Naive B cell (primary cell): Measurements from ENCODE around the gene CAPG. TPM values are rescaled to one million over a fixed set of nuclear protein-coding genes. Genes with fewer than 3 reads are reported as not detected.
"Not testable (repeated sequence)": the region's sequence is repeated elsewhere in the genome, so short reads cannot be mapped to it uniquely, and the experiment has no call there.

ENCODE experiments used
- ATAC-seq, 2 donors: fragments of 150-1000 bp; cut with Tn5 transposase; 2 replicates each; pipeline ENCODE4 v1.10.0; 2021; ENCODE audit warnings: low read depth in 2 of 2, mild to moderate bottlenecking in 2 of 2, moderate library complexity in 2 of 2
- DNase-seq: peaks from one replicate; pipeline ENCODE4 v3.0.0; 2022
- H3K27ac Mint-ChIP-seq, 6 donors: one replicate each; pipeline ENCODE4 v1.8.0; 2020 to 2022; ENCODE audit warnings: mild to moderate bottlenecking in 6 of 6, mixed read lengths in 6 of 6, moderate library complexity in 5 of 6, inconsistent platforms in 2 of 6
- H3K27me3 Mint-ChIP-seq, 3 donors: one replicate each; pipeline ENCODE4 v1.8.0; 2021 to 2022; ENCODE audit warnings: mixed read lengths in 3 of 3, mild to moderate bottlenecking in 1 of 3
- H3K36me3 Mint-ChIP-seq, 2 donors: one replicate each; pipeline ENCODE4 v1.8.0; 2020 to 2022; ENCODE audit warnings: mixed read lengths in 2 of 2, inconsistent platforms in 1 of 2, mild to moderate bottlenecking in 1 of 2
- H3K4me1 Mint-ChIP-seq, 3 donors: one replicate each; pipeline ENCODE4 v1.8.0; 2020 to 2022; ENCODE audit warnings: mixed read lengths in 3 of 3, inconsistent platforms in 1 of 3, mild to moderate bottlenecking in 1 of 3, moderate library complexity in 1 of 3
- H3K4me3 Mint-ChIP-seq, 8 donors: one replicate each; pipeline ENCODE4 v1.8.0; 2020 to 2022; ENCODE audit warnings: mild to moderate bottlenecking in 8 of 8, mixed read lengths in 8 of 8, moderate library complexity in 8 of 8, inconsistent platforms in 2 of 8
- H3K9me3 Mint-ChIP-seq, 7 donors: one replicate each; pipeline ENCODE4 v1.8.0; 2020 to 2022; ENCODE audit warnings: mixed read lengths in 7 of 7, mild to moderate bottlenecking in 5 of 7, inconsistent platforms in 2 of 7, moderate library complexity in 1 of 7
- polyA plus RNA-seq, 6 donors: library from polyadenylated mRNA; unstranded; fragments of 300-500 nt; fragmentation: Illumina TruSeq; gene quantifications; one replicate each; pipeline ENCODE4 v1.2.3, GENCODE V29; 2021; ENCODE audit warnings: low read depth in 6 of 6

Gene CAPG
- polyA plus RNA-seq, 6 donors from 2014 or later = 114 to 414 (median 282) TPM

DNA sequence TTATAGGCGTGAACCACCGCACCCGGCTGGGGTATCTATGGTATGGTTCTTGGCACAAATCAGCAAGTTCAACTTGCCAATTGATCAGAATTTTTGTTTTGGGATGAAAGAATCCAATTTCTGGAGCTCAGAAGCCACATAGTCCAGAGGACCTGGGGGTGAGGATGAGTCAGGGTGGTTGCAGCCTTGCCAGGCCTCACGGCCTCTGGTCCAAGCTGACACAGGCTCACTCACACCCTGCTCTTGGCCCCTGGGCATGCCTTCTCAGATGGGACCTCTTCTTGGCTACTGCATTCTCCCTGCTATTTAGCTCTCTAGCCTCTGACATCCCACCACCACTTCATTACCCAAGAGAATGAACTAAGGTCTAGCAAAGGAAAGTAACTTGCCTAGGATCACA lies 16.3 kb downstream of the CAPG start:
- H3K4me3 Mint-ChIP-seq = peak overlapping the region in 2 of 8 donors; percentile 9
- H3K4me1 Mint-ChIP-seq = peaks cover 16 to 46% (median 41%) of the 10 kb centered on the region in 3 donors
- H3K27ac Mint-ChIP-seq = peak overlapping the region; percentile 11 to 97 (median 89)
- H3K36me3 Mint-ChIP-seq = peaks cover 0 to 20% of the 10 kb centered on the region in 2 donors
- H3K9me3 Mint-ChIP-seq = no peaks in the 10 kb centered on the region
- ATAC-seq = no peak
- DNase-seq = no peak
- no peaks in the 10 kb centered on the region for H3K27me3 Mint-ChIP-seq

DNA sequence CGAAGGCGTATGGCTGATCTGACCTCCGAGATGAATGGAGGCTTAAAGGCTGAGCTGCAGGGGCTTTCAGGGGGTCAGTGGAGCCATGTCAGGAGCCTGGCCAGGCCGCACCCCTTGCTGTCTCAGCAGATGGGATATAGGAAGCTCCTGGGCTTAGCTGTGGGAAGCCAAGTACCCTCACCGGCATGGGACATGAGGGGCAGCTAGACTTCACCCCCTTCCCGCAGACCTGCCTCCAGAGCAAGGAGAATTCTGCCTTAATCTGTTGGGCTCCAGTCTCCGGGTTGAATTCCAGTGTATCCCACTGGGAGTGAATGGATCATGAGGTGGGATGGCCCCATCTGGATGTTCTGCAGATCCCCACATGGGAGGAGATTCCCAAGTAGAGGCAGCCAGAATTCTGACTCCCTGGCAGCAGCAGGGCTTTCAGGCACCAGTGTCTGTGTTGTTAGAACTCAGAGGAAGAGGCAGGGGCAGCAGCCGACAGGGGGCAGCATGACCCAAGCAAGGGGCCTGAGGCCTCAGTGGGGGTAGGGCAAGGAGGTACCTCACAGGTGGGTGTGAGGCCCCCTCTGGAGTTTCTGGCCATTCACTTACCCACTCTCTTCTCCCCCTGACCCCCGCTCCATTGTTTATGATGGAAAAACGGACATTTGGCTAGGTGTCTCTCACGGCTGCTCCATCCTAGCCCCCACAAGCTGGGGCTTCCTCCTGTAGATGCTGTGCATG lies 19.1 kb downstream of the CAPG start:
- Mint-ChIP-seq H3K36me3 (peaks cover 0 to 7% of the 10 kb centered on the region in 2 donors), H3K27ac (peak overlapping the region; percentile 67 to 97 (median 91)), H3K27me3 (no peaks in the 10 kb centered on the region), H3K9me3 (no peaks in the 10 kb centered on the region), H3K4me3 (peak overlapping the region in 4 of 8 donors; percentile 22 to 57 (median 42)), H3K4me1 (peaks cover 16 to 41% (median 29%) of the 10 kb centered on the region in 3 donors)
- peak; percentile 74 for DNase-seq
- peak; percentile 18 to 41 for ATAC-seq

DNA sequence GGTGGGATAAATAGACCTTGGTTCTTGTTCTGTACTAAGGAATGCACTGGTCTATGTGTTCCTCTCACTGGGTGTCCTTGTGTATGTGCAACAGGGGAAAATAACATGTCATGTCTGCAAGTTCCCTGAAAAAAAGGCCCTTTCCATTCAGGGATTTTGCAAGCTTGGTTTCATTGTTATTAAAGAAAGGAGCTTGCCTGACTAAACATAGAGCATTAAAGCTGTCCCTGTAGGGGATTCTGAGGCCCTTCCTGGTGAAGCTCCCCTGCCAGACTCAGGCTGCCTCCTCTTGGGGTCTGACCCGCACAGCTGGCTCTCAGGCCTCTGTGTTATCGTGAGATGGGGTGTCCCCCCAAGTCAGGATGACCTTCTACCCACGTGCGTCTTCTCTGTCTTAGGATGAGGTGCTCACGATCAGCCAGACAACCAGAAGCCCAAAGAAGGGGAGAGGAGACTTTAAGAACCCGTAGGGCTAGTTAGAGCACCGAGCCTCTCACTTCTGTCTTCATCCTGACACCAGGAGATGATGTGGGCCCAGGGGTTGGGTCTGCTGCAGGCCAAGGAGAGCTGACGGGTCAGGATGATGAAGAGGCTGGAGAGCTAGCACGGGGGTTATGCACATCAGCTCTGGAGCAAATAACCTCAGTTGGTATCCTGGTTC lies 21.2 kb downstream of the CAPG start:
- Mint-ChIP-seq H3K27ac (peak overlapping the region in 5 of 6 donors; percentile 66 to 91 (median 84)), H3K4me1 (peaks cover 14 to 34% (median 26%) of the 10 kb centered on the region in 3 donors), H3K36me3 (peaks cover 0 to 7% of the 10 kb centered on the region in 2 donors), H3K4me3 (no peak overlapping the region), H3K27me3 (no peaks in the 10 kb centered on the region), H3K9me3 (no peaks in the 10 kb centered on the region)
- ATAC-seq (no peak), DNase-seq (no peak)

DNA sequence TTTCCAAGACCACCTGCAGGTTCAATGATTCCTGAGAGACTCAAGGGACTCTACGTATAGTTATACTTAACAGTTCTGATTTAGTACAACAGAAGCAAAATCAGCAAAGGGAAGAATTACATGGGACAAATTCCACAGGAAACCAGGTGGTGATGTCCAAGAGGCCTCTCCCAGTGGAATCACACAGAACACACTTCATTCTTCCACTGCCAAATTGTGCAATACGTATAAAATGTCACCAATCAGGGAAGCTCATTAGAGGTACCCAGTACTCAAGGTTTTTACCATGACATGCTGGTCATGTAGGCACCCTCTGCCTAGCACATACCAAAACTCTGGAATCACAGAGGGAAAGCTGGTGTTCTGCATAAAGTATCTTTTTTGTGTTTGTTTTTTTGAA lies 22.4 kb downstream of the CAPG start:
- ATAC-seq = no peak
- peaks cover 0 to 7% of the 10 kb centered on the region in 2 donors for H3K36me3 Mint-ChIP-seq
- H3K27me3 Mint-ChIP-seq = no peaks in the 10 kb centered on the region
- no peak overlapping the region for H3K27ac Mint-ChIP-seq
- no peaks in the 10 kb centered on the region for H3K9me3 Mint-ChIP-seq
- no peak overlapping the region for H3K4me3 Mint-ChIP-seq
- peaks cover 11 to 21% (median 16%) of the 10 kb centered on the region in 3 donors for H3K4me1 Mint-ChIP-seq
- DNase-seq = no peak

DNA sequence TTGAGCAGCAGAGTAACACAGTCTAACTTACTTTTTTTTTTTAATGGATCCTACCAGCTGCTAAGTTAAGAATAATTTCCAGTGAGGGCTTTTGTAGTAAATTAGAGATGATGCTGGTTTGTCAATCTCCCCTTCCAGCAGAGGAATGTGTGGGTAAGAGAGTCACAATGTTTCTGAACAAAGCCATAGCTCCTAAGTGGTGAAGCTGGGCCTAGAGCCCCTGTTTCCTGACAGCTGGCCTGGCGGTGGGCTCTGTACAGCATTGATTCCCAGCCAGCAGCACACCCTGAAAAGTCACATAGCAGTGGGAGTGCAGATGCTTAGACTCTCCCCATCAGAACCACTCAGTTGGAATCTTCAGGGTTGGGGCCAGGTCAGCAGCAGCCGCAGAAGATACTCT lies 24.4 kb downstream of the CAPG start:
- no peak for ATAC-seq
- DNase-seq = no peak
- peaks cover 2 to 7% of the 10 kb centered on the region in 2 donors for H3K36me3 Mint-ChIP-seq
- H3K27ac Mint-ChIP-seq = peak overlapping the region in 2 of 6 donors; percentile 69 to 74
- H3K27me3 Mint-ChIP-seq = no peaks in the 10 kb centered on the region
- no peak overlapping the region for H3K4me3 Mint-ChIP-seq
- H3K4me1 Mint-ChIP-seq = peaks cover 0 to 3% (median 0%) of the 10 kb centered on the region in 3 donors
- H3K9me3 Mint-ChIP-seq = no peaks in the 10 kb centered on the region

DNA sequence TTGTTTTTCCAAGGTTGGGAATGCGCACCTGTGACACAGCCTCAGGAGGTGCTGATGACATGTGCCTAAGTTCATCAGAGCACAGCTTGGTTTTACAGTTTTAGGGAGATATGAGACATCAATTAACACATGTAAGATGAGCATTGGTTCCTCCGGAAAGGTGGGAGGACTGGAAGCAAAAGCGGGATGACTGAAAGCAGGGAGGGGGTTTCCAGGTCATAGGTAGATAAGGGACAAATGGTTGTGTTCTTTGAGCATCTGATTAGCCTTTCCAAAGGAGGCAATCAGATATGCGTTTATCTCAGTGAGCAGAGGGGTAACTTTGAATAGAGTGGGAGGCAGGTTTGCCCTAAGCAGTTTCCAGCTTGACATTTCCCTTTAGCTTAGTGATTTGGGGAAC lies 26.3 kb downstream of the CAPG start:
- Mint-ChIP-seq H3K4me1 (no peaks in the 10 kb centered on the region), H3K9me3 (peaks cover 0 to 7% (median 3%) of the 10 kb centered on the region in 7 donors), H3K27me3 (no peaks in the 10 kb centered on the region), H3K27ac (peak overlapping the region in 1 of 6 donors; percentile 11), H3K36me3 (peaks cover 3 to 4% of the 10 kb centered on the region in 2 donors), H3K4me3 (no peak overlapping the region)
- DNase-seq = no peak
- no peak for ATAC-seq

DNA sequence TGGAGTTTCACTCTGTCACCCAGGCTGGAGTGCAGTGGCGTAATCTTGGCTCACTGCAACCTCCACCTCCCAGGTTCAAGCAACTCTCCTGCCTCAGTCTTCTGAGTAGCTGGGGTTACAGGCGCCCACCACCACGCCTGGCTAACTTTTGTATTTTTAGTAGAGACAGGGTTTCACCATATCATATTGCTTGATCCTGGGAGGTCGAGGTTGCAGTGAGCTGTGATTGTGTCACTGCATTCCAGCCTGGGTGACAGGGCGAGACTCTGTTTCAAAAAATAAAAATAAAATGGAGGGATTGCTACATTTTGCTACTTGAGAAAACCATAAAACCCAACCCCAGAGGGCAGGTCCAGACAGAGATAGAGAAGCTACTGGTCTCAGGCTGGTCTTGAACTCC lies 27.0 kb downstream of the CAPG start:
- not testable (repeated sequence) for H3K27me3 Mint-ChIP-seq, H3K4me3 Mint-ChIP-seq, H3K4me1 Mint-ChIP-seq, ATAC-seq, DNase-seq
- peaks cover 0 to 13% (median 3%) of the 10 kb centered on the region in 7 donors for H3K9me3 Mint-ChIP-seq
- peaks cover 10 to 11% of the 10 kb centered on the region in 2 donors for H3K36me3 Mint-ChIP-seq
- H3K27ac Mint-ChIP-seq = peak overlapping the region in 2 of 6 donors; percentile 49 to 56

DNA sequence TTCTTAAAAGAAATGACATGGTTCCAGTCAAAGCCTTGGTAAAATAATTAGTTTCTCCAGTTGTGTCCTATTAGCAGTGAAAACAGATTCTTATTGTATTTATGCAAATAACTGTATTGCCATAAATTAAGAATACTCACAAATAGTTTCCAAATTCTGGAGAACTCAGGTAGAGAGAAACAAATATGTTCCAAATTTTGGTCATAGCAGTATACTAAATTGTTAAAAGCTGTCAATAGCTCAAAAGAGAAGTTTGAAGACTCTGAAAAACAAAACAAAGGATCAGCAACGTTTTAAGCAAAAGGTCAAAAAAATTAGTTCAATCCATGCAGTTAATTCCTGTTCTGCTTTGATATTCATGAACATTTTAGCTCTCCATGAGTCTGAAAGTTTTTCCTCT lies 30.1 kb downstream of the CAPG start:
- peaks cover 22 to 34% of the 10 kb centered on the region in 2 donors for H3K36me3 Mint-ChIP-seq
- H3K4me3 Mint-ChIP-seq = no peak overlapping the region
- H3K4me1 Mint-ChIP-seq = no peaks in the 10 kb centered on the region
- H3K27me3 Mint-ChIP-seq = no peaks in the 10 kb centered on the region
- no peak overlapping the region for H3K27ac Mint-ChIP-seq
- DNase-seq (no peak), ATAC-seq (no peak)
- peaks cover 0 to 13% (median 3%) of the 10 kb centered on the region in 7 donors for H3K9me3 Mint-ChIP-seq

DNA sequence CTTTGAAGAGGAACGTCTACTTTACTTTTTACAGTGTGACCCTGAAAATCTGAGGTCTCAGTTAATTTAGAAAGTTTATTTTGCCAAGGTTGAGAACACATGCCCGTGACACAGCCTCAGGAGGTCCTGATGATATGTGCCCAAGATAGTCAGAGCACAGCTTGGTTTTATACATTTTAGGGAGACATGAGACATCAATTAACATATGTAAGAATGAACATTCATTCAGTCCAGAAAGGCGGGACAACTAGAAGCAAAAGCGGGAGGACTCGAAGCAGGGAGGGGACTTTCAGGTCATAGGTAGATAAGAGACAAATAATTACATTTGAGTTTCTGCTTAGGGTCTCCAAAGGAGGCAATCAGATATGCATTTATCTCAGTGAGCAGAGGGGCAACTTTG lies 31.9 kb downstream of the CAPG start:
- Mint-ChIP-seq H3K4me1 (no peaks in the 10 kb centered on the region), H3K27ac (peak overlapping the region in 1 of 6 donors; percentile 40), H3K9me3 (peaks cover 0 to 13% (median 3%) of the 10 kb centered on the region in 7 donors), H3K27me3 (no peaks in the 10 kb centered on the region), H3K4me3 (no peak overlapping the region), H3K36me3 (peaks cover 22 to 36% of the 10 kb centered on the region in 2 donors)
- ATAC-seq (no peak), DNase-seq (no peak)

DNA sequence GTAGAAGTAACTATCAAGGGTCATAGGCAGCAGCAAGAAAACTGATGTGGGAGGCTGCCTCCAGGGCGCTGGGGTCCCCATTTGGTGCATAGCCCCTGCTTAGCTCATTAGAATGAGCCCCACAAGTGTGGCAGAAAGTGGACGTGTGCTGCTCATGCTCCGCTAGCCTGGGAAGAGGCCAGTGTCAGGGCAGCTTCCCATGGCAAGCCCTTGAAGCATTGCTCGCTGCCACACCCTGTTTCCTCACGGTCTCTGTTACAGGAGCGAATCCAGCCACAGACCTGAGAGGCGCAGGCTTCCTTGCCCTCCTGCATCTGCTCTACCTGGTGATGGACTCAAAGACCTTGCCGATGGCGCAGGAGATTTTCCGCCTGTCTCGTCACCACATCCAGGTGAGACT lies 33.1 kb downstream of the CAPG start:
- Mint-ChIP-seq H3K36me3 (peaks cover 22 to 36% of the 10 kb centered on the region in 2 donors), H3K9me3 (peaks cover 0 to 13% (median 3%) of the 10 kb centered on the region in 7 donors), H3K27ac (peak overlapping the region in 2 of 6 donors; percentile 37 to 41), H3K27me3 (no peaks in the 10 kb centered on the region), H3K4me1 (no peaks in the 10 kb centered on the region), H3K4me3 (no peak overlapping the region)
- no peak for ATAC-seq
- DNase-seq = no peak

DNA sequence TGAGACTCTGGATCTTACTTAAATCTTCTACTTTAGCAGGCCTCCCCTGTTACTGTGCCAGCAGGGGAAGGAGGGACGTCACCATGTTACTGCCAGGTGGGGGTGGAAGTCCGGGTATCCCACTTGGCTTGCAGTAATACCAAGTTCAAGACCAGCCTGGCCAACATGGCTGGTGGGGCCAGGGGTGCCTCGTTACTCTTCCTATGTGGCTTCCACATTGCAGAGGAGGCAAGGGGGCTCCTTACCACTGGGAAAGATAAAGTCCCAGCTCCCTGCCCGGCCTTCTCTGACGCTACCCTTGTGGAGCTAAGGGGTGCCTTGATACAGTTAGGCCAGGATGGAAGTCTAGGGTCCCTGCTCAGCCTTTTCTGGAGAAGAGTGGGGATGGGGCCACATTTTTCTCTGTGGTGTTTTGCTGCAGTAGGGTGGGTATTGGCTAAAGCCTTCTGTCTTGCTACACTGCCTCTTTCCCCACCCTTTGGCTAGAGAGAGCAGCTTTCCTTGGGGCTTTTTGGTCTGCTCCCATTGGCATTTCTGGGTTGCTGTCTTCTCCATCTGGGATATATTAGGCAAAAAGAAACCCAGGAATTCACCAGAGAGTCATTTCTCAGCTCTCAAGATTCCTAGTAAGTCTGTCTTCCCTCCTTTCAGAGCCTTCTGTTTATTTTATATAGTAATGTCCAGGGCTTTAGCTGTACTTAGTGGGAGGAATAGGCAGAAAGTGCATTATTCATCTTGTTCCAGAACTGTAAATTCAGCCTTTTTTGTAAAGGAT lies 33.7 kb downstream of the CAPG start:
- no peak overlapping the region for H3K4me3 Mint-ChIP-seq
- no peak for DNase-seq
- H3K36me3 Mint-ChIP-seq = peaks cover 22 to 36% of the 10 kb centered on the region in 2 donors
- no peaks in the 10 kb centered on the region for H3K4me1 Mint-ChIP-seq
- no peak overlapping the region for H3K27ac Mint-ChIP-seq
- peaks cover 0 to 13% (median 3%) of the 10 kb centered on the region in 7 donors for H3K9me3 Mint-ChIP-seq
- no peaks in the 10 kb centered on the region for H3K27me3 Mint-ChIP-seq
- ATAC-seq = no peak

DNA sequence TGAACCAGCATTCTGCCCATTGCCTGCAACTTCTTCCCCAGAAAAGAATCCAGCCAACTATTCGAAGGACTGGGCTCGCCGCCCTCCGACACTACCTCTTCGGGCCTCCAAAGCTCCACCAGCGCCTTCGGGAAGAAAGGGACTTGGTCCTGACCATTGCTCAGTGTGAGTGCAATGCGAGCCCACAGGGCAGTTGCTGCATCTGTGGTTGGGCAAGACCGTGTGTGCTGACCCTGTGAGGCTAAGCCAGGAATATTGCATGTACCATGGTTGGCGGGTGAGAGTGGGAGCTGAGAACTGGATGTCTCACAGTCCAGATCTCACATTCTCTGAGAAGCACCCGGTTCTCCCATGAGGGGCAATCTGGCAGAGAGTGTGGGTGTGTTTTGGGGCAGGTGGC lies 39.1 kb downstream of the CAPG start:
- Mint-ChIP-seq H3K4me3 (no peak overlapping the region), H3K4me1 (no peaks in the 10 kb centered on the region), H3K9me3 (peaks cover 0 to 4% (median 0%) of the 10 kb centered on the region in 7 donors), H3K36me3 (peaks cover 0 to 12% of the 10 kb centered on the region in 2 donors), H3K27me3 (no peaks in the 10 kb centered on the region), H3K27ac (no peak overlapping the region)
- DNase-seq = no peak
- no peak for ATAC-seq

DNA sequence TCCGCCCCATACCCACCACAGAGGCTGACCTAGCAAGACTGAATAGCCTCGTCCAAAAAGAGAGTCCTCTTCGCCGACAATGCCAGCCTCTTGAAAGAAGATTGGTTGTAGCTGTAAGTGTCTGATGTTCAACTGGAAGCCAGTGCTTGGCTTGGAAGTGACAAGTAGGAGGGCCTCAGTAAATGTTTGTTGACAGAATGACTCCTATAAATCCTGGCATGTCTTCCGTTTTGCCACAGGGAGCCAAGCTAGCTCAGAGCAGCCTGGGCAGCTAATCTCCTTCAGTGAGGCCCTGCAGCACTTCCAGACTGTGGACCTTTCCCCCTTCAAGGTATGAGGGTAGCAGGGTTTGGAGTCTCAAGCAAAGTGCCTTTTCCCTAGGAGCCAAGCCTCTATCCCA lies 40.7 kb downstream of the CAPG start:
- no peak for DNase-seq
- H3K4me1 Mint-ChIP-seq = no peaks in the 10 kb centered on the region
- peaks cover 0 to 4% (median 0%) of the 10 kb centered on the region in 7 donors for H3K9me3 Mint-ChIP-seq
- ATAC-seq = no peak
- H3K27ac Mint-ChIP-seq = no peak overlapping the region
- no peak overlapping the region for H3K4me3 Mint-ChIP-seq
- H3K36me3 Mint-ChIP-seq = no peaks in the 10 kb centered on the region
- no peaks in the 10 kb centered on the region for H3K27me3 Mint-ChIP-seq
